HG02970 (cell line): ENCODE measurements around the gene ADA.

Source experiments
- ATAC-seq: cut with Tn5 transposase; IDR thresholded peaks from one replicate; pipeline ENCODE4 v1.9.1; 2021; ENCODE audit warnings: mild to moderate bottlenecking, moderate library complexity, moderate number of reproducible peaks; ENCODE audit not compliant: unreplicated experiment, low FRiP score

The ADA gene

GRCh38 chr20:44627364-44628010 lies 24.0 kb downstream of the ADA start:
- no peak for ATAC-seq

GRCh38 chr20:44626278-44626677 lies 25.2 kb downstream of the ADA start:
- ATAC-seq, result no peak

GRCh38 chr20:44625361-44625760 lies 26.1 kb downstream of the ADA start:
- no peak for ATAC-seq

- ATAC-seq, result no peak
Measured at GRCh38 chr20:44624743-44625271, 26.7 kb downstream of the ADA start.

GRCh38 chr20:44624152-44624551 lies 27.3 kb downstream of the ADA start:
- ATAC-seq, result no peak

DNA sequence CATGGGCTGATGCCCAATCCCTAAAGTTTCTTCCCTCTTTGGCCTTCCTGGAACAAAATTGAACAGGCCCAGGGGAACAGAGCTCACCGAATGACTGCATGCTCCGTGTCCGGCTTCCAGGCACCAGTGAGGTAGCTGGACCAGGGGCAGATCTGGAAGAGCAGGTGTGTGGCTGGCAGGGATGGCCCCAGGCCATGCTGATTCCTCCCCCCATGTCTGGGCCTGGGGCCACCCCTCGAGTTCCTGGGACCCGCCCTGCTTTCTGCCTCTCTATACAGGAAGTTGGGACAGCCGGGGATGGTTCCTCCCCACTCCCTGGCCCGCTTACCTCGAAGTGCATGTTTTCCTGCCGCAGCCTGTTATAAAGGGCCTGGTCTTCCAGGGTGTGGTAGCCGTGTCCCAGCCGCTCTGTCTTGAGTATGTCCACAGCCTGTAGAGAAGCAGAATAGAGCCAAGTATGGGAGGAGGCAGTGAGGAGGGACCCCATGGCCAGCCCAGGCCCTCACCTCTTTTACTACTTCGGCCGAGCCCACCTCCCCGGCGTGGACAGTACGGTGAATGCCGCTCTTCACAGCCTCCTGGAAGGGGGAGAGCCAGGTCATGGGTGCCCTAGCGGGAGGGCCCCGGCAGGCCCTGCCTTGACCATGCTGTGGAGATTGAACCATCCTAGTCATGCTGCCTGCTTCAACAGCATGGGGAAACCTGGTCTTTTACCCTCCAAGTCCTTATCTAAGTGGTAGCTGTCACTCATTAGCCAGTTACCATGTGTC lies 28.8 kb downstream of the ADA start:
- no peak for ATAC-seq

GRCh38 chr20:44621939-44622338 lies 29.6 kb downstream of the ADA start:
- ATAC-seq, result no peak

DNA sequence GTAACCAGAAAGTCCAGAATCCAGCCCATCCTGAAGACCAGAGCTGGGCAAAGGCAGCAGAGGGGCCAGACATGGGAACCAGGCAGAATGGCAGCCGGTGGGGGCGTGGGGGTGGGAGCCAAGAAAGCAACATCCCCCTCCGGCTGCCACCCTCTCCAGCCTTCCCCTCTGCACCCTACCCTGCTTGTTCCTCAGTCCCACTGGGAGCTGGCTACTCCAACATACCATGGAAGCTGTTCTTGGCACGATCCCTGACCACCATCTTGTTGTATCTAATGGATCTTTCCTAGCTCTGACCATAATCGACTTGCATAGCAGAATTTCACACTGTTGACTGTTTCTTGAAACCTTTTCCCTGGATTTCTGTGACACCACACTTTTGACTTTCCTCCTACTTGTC lies 30.2 kb downstream of the ADA start:
- ATAC-seq, result no peak

- ATAC-seq, result no peak
Measured at GRCh38 chr20:44620030-44620429, 31.5 kb downstream of the ADA start.

GRCh38 chr20:44619294-44619693 lies 32.2 kb downstream of the ADA start:
- ATAC-seq, result no peak

DNA sequence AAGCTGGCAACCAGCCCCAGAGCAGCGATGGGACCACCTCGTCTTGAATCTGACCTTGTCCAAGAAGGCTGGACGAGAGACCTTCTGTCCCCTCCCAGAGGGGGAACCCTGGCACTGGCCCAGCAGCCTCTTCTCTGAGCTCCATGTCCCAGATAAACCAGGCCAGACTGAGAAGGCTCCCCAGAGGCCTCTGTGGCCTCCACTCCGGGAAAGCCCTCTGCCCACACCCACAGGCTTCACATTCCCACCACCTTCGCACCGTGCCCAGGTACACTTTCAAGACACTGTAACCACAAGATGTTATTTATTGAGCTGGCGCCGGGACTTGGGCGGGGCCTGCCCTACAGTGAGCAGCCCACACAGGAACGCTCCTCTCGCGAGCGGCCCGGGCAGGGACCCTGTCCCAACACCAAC lies 33.2 kb downstream of the ADA start:
- no peak for ATAC-seq

DNA sequence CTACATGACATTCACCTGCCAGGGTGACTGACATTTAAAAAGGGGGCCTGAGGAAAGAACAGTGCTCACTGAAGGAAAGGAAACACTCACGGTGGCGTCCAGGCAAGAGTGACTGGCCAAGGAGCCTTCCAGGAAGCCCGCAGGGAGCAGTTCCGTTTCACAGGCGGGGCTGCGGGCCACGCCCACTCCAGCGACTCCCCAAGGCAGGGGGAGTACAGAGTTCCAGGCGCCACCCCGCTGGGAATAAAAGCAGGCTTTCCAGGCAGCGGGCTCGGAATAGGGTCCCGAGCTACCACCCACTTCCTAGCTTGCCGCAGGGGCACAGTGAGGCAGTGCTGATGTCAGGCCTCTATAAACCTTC lies 34.9 kb downstream of the ADA start:
- ATAC-seq, result no peak

DNA sequence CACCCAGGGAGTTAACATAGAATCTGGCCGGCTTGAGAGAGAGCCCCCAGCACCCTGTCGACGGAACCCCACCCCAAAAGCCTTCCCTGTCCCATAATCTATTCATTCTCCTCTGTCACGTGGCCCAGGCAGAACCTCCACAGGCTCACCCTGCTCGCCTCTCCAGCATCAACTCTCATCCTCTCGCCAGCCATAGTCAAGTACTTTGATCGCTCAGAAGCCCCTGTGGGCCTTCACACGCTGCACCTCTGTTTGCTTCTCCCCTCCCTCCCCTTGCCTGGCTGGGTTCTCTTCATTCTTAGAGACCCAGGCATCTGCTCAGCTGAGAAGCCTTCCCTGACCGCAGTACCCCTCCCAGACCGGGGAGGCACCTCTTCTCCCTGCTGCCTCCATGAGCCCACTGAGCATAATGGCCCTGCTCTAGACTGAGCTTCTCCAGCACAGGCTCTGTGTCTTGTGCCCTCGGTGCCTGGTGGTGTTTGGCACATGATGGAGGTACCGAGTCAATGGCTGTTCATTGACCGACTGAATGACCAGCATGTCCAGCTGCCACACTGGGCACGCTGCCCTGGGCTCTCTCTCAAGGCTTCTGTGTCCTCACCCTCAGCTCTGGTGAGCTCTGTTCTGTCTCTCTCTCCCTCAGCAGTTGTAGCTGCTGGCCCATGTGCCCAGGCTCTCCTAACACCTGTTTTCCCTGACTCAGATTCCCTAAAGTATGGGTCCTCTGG lies 35.5 kb downstream of the ADA start:
- no peak for ATAC-seq

GRCh38 chr20:44615169-44615791 lies 36.2 kb downstream of the ADA start:
- no peak for ATAC-seq

DNA sequence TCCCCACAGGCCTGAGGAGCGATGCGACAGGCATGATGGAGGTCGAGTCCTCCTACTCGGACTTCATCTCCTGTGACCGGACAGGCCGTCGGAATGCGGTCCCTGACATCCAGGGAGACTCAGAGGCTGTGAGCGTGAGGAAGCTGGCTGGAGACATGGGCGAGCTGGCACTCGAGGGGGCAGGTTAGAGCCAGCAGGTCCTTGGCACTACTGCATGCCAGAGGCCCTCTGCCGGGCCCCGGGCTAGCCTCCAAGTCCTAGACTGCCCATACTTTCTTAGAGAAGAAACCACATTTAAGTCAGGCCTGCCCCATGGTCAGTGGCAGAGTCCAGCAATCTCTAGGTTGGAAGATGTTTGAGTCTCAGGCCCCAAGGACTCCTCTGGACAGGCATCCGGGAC lies 37.0 kb downstream of the ADA start:
- ATAC-seq, result no peak

DNA sequence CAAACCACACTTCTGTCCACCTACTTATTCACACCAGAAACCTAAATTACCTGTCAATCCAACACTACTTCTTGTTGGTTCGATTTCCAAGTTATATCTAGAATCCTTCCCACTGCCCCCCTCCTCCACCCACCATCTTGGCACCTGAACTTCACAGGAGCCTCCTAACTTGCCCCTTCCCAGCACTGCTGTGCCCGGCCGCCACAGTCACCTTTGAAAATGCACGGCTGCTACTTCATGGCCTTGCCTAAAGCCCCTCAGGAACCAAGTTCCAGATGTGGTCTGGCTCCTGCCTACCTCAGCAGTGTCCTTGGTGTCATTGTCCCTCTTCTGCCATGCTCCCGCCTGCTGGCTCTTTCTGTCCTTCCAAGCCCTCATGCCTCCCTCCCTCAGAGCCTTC lies 37.9 kb downstream of the ADA start:
- no peak for ATAC-seq

DNA sequence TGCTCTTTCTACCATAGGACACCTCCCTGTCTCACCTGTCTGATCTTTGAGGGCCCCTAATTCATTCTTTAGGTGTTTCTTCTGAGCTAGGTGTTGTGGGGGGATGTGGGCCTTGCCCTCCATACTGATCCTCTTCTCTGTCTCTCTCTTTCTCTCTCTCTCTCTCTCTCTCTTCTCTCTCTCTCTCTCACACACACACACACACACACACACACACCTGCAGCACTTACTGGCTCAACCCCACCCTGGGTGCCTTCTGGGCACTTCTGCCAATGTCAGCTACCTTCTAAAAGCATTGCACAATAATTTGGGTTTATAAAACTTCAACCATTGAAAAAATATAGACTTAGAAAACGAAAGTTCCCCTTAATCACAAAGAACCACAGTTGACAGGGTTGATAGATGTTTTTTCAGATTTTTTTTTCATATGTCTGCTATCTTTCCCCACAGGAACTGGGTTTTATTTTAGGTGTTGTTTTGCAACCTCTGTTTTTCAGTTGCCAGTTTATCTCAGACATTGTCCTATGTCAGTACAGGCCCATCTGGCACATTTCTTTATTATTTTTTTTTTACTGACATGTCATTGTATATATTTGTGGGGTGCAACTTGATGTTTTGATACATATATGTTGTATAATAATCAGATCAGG lies 41.1 kb downstream of the ADA start:
- no peak for ATAC-seq

- no peak for ATAC-seq
Measured at GRCh38 chr20:44609516-44610312, 41.8 kb downstream of the ADA start.

DNA sequence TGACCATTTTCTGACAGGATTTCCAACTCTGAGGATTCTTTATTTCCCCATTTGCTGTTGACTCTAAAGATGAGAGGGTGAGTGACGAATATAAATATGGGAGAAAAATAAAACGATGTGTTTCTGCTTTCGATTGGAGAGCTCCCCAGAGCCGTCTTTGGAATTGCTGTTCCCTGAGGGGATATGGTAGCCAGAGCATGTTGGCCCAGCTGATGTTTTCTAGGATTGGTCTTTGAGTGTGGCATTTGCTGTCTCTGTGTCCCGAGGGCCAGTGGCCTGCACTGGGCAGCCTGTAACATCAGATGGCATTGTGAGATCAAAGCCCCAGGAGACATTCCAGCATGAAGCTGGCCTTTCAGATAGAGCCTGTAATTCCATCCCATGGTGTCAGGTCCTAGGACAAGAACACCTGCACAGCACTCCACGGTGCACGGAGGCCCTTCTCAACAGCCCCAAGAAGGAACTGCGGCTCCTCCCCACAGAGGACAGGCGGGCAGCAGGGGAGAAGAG lies 42.4 kb downstream of the ADA start:
- ATAC-seq, result no peak
